Right ventricle myocardium superior (tissue), 1 donor: ENCODE measurements around the gene HMGB4. TPM values are rescaled to one million over a fixed set of nuclear protein-coding genes. Genes with fewer than 3 reads are reported as not detected.

Experiments used
- ATAC-seq: fragments of 200-7000 bp; cut with Tn5 transposase; one replicate; pipeline ENCODE4 v1.9.1; 2020; ENCODE audit warnings: mild to moderate bottlenecking; ENCODE audit not compliant: poor library complexity
- DNase-seq: peaks from one replicate; pipeline ENCODE4 v3.0.0-alpha.2; 2020
- intact Hi-C: fragments of 100-400 bp; cut with DNase I; formaldehyde crosslinking; loops from one replicate; pipeline ENCODE4 v1.11.2; 2022
- total RNA-seq: library from RNA; stranded (reverse); fragmentation: NEBNext Ultra II Directional; extraction: Animal tissue kit (Norgen Biotek cat#: 25700); gene quantifications from one replicate; pipeline ENCODE4 v1.2.1, GENCODE V29; 2021
- donor health status: DM: no; HTN: yes; CAD: no; lungs with severe emphysema.

The HMGB4 gene
- total RNA-seq, 1 donor from 2014 or later, result not detected

GRCh38 chr1:33842348-33842747, 21.5 kb upstream of the HMGB4 start:
- ATAC-seq, result no peak
- DNase-seq, result no peak
- intact Hi-C loops, result no loop called here

GRCh38 chr1:33844166-33844565, 19.7 kb upstream of the HMGB4 start:
- no peak for DNase-seq
- intact Hi-C loops, result no loop called here
- ATAC-seq, result no peak

- intact Hi-C loops, result no loop called here
- ATAC-seq, result no peak
- no peak for DNase-seq
These were observed 17.0 kb upstream of the HMGB4 start for GRCh38 chr1:33846861-33847260.

GRCh38 chr1:33848205-33848937, 15.5 kb upstream of the HMGB4 start:
- ATAC-seq (no peak), DNase-seq (no peak)
- intact Hi-C loops, result no loop called here

GRCh38 chr1:33849211-33849610, 14.7 kb upstream of the HMGB4 start:
- no peak for DNase-seq
- intact Hi-C loops, result no loop called here
- ATAC-seq, result no peak

- ATAC-seq (no peak), DNase-seq (no peak)
- intact Hi-C loops, result no loop called here
These were observed 13.4 kb upstream of the HMGB4 start for GRCh38 chr1:33850481-33850880.

- intact Hi-C loops, result no loop called here
- no peak for ATAC-seq
- no peak for DNase-seq
These were observed 11.2 kb upstream of the HMGB4 start for GRCh38 chr1:33852711-33853110.

- no peak for ATAC-seq
- intact Hi-C loops, result no loop called here
- no peak for DNase-seq
These were observed 10.4 kb upstream of the HMGB4 start for GRCh38 chr1:33853431-33853830.

- DNase-seq (no peak), ATAC-seq (no peak)
- intact Hi-C loops, result no loop called here
These were observed 9.8 kb upstream of the HMGB4 start for GRCh38 chr1:33854091-33854490.

GRCh38 chr1:33860671-33861070, 3.2 kb upstream of the HMGB4 start:
- intact Hi-C loops, result no loop called here
- no peak for ATAC-seq
- DNase-seq, result no peak

GRCh38 chr1:33864460-33865389, 846 bp downstream of the HMGB4 start:
- intact Hi-C loops, result no loop called here

GRCh38 chr1:33866281-33866680, 2.4 kb downstream of the HMGB4 start:
- no peak for DNase-seq
- ATAC-seq, result no peak
- intact Hi-C loops, result no loop called here

More at GRCh38 chr1:33864460-33865389, 846 bp downstream of the HMGB4 start:
- DNase-seq (no peak), ATAC-seq (no peak)

GRCh38 chr1:33867684-33868083, 3.8 kb downstream of the HMGB4 start:
- ATAC-seq, result no peak
- intact Hi-C loops, result no loop called here
- DNase-seq, result no peak

- intact Hi-C loops, result no loop called here
- ATAC-seq (no peak), DNase-seq (no peak)
These were observed 8.4 kb downstream of the HMGB4 start for GRCh38 chr1:33872275-33872674.

GRCh38 chr1:33872683-33873082, 8.8 kb downstream of the HMGB4 start:
- intact Hi-C loops, result no loop called here
- DNase-seq, result no peak
- ATAC-seq, result no peak

- intact Hi-C loops, result loop anchor here (5.0 kb wide), 1 partner anchor 238 kb away; no protein-coding TSS in a partner anchor
- DNase-seq (no peak), ATAC-seq (no peak)
These were observed 10.8 kb downstream of the HMGB4 start for GRCh38 chr1:33874636-33875035.

- intact Hi-C loops, result loop anchor here (5.0 kb wide), 1 partner anchor 236 kb away; no protein-coding TSS in a partner anchor
- DNase-seq, result no peak
- no peak for ATAC-seq
These were observed 12.0 kb downstream of the HMGB4 start for GRCh38 chr1:33875862-33876261.

GRCh38 chr1:33876970-33877650, 13.2 kb downstream of the HMGB4 start:
- intact Hi-C loops, result loop anchor here (5.0 kb wide), 1 partner anchor 235 kb away; no protein-coding TSS in a partner anchor
- peak; percentile 56 for ATAC-seq

GRCh38 chr1:33878392-33878791, 14.5 kb downstream of the HMGB4 start:
- DNase-seq (no peak), ATAC-seq (no peak)
- intact Hi-C loops, result loop anchor here (5.0 kb wide), 1 partner anchor 234 kb away; no protein-coding TSS in a partner anchor

More at GRCh38 chr1:33876970-33877650, 13.2 kb downstream of the HMGB4 start:
- no peak for DNase-seq
